GM12878 (cell line): ENCODE measurements around the gene KLHL36. TPM values are rescaled to one million over a fixed set of nuclear protein-coding genes. Genes with fewer than 3 reads are reported as not detected.

ENCODE experiments used
- ATAC-seq: fragments of 200-7000 bp; cut with Tn5 transposase; 3 replicates; pipeline ENCODE4 v1.9.1; 2020; ENCODE audit warnings: mild to moderate bottlenecking, moderate library complexity
- BruUV-seq: library from RNA; stranded (reverse); fragments of 400-500 nt; replicated peaks from 2 replicates; lab custom pipeline; 2021; lab: Mats Ljungman, UMichigan
- CTCF ChIA-PET: fragments of 300-600 bp; sonication (Branson Sonifier 250); formaldehyde crosslinking; extraction: SDS; loops from one replicate; lab custom pipeline; 2021; ENCODE audit warnings: inconsistent platforms; lab: Yijun Ruan, JAX
- POLR2A ChIA-PET: fragments of 350-600 bp; formaldehyde crosslinking; extraction: SDS; loops from one replicate; lab custom pipeline; 2021; ENCODE audit warnings: inconsistent platforms; lab: Charles Lee
- RAD21 ChIA-PET: fragments of 300-600 bp; sonication (Branson Sonifier 250); formaldehyde crosslinking; loops from one replicate; lab custom pipeline; 2023; ENCODE audit warnings: antibody characterized with exemption; ENCODE audit not compliant: unreplicated experiment; lab: Charles Lee
- SMC1A ChIA-PET: fragments of 300-600 bp; sonication (Branson Sonifier 250); formaldehyde crosslinking; loops from one replicate; lab custom pipeline; 2023; ENCODE audit not compliant: unreplicated experiment, uncharacterized antibody; lab: Charles Lee
- DNase-seq: peaks from one replicate; pipeline ENCODE4 v3.0.0-alpha.2; 2011; ENCODE audit warnings: low read depth, low spot score
- FAIRE-seq: peaks from 3 replicates; lab custom pipeline; 2011; peaks lifted over from hg19 to GRCh38; lab: Jason Lieb, UNC
- H2AFZ ChIP-seq: 2 replicates; pipeline ENCODE4 v1.6.0; 2011; ENCODE audit warnings: low read depth, low read length, control low read depth; ENCODE audit not compliant: control insufficient read depth
- H3K27ac ChIP-seq: 2 replicates; pipeline ENCODE4 v1.5.1; 2011; ENCODE audit warnings: control low read depth; ENCODE audit not compliant: control insufficient read depth, insufficient read depth
- H3K27me3 ChIP-seq, 2 experiments: replicated peaks in 1 of 2; 2 replicates each; pipeline versions ENCODE4 v1.6.0 to v1.6.1; 2011; ENCODE audit warnings: low read length in 1 of 2; ENCODE audit not compliant: control insufficient read depth in 2 of 2, insufficient read depth in 2 of 2
- H3K36me3 ChIP-seq, 2 experiments: 2 replicates each; pipeline ENCODE4 v1.5.1; 2011; ENCODE audit warnings: low read length in 1 of 2; ENCODE audit not compliant: control insufficient read depth in 2 of 2, insufficient read depth in 2 of 2
- H3K4me1 ChIP-seq: 2 replicates; pipeline ENCODE4 v1.6.1; 2011; ENCODE audit warnings: mild to moderate bottlenecking, low read length, moderate library complexity, mixed read lengths; ENCODE audit not compliant: control insufficient read depth, insufficient read depth
- H3K4me2 ChIP-seq: 2 replicates; pipeline ENCODE4 v1.6.0; 2011; ENCODE audit warnings: control low read depth; ENCODE audit not compliant: control insufficient read depth, insufficient read depth
- H3K4me3 ChIP-seq: fragments of 200-600 bp; sonication (generic); 2 replicates; pipeline ENCODE4 v1.5.1; 2016
- H3K79me2 ChIP-seq: 2 replicates; pipeline ENCODE4 v1.6.0; 2011; ENCODE audit warnings: low read length; ENCODE audit not compliant: control insufficient read depth, insufficient read depth
- H3K9ac ChIP-seq: 2 replicates; pipeline ENCODE4 v1.8.0; 2011; ENCODE audit warnings: low read length, control low read depth, mixed read lengths; ENCODE audit not compliant: control insufficient read depth, insufficient read depth
- H3K9me3 ChIP-seq: replicated peaks from 3 replicates; pipeline ENCODE4 v1.5.1; 2011; ENCODE audit warnings: mild to moderate bottlenecking, low read length; ENCODE audit not compliant: control insufficient read depth, insufficient read depth
- H4K20me1 ChIP-seq: 2 replicates; pipeline ENCODE4 v1.6.0; 2011; ENCODE audit not compliant: control insufficient read depth, insufficient read depth
- CUX1 ChIP-seq: IDR thresholded peaks from 2 replicates; pipeline ENCODE4 v1.6.1; 2012; ENCODE audit warnings: improper control_type of control experiment, low read depth, low read length; ENCODE audit not compliant: insufficient replicate concordance
- EZH2 ChIP-seq: IDR thresholded peaks from 2 replicates; pipeline ENCODE4 v1.6.1; 2012; ENCODE audit warnings: low read depth, mild to moderate bottlenecking, control low read depth, inconsistent platforms, low read length, borderline replicate concordance; ENCODE audit not compliant: control insufficient read depth
- JUND ChIP-seq: IDR thresholded peaks from 2 replicates; pipeline ENCODE4 v1.6.1; 2012; ENCODE audit warnings: low read depth, mild to moderate bottlenecking, low read length, improper control_type of control experiment, moderate library complexity
- NR2F1 ChIP-seq: fragments of 450-650 bp; conservative IDR thresholded peaks from 2 replicates; pipeline ENCODE4 v1.6.1; 2017; ENCODE audit warnings: mild to moderate bottlenecking
- POLR2AphosphoS5 ChIP-seq: IDR thresholded peaks from 2 replicates; pipeline ENCODE4 v1.6.1; 2011; ENCODE audit warnings: mild to moderate bottlenecking, low read length, inconsistent platforms
- SP1 ChIP-seq: IDR thresholded peaks from one replicate; pipeline ENCODE4 v1.6.1; 2011; ENCODE audit warnings: low read depth, low read length
- STAT1 ChIP-seq: fragments of 450-650 bp; conservative IDR thresholded peaks from 2 replicates; pipeline ENCODE4 v1.6.1; 2014; ENCODE audit warnings: antibody characterized with exemption, mild to moderate bottlenecking
- WGBS: methylation state at CpG from one replicate; pipeline ENCODE4 v1.1.6; 2016; ENCODE audit warnings: low lambda C conversion rate; ENCODE audit not compliant: insufficient replicate concordance, insufficient coverage; ENCODE audit errors: missing lambda C conversion rate; 5-methylcytosine and 5-hydroxymethylcytosine counted together
- in situ Hi-C: fragments of 300-500 bp; cut with MboI; formaldehyde crosslinking; loops from 9 replicates; pipeline ENCODE4 v1.14.3; 2018; ENCODE audit warnings: mixed read lengths
- intact Hi-C: fragments of 100-400 bp; cut with micrococcal nuclease; formaldehyde crosslinking; loops from one replicate; pipeline ENCODE4 v1.14.2; 2022; ENCODE audit not compliant: unreplicated experiment
- polyA plus RNA-seq, 11 experiments: library from polyadenylated mRNA; depleted of rRNA in 4 of 11; unstranded in 6 of 11; stranded (reverse) in 5 of 11; fragments of >200 nt; fragmentation: Nextera tagmentation in 4 of 11; fragmentation: Illumina TruSeq in 1 of 11; extraction: Ambion mirVana in 4 of 11; extraction: Trizol in 1 of 11; gene quantifications; 1 replicate in 1 of 11; 2 replicates in 10 of 11; pipeline versions ENCODE4 v1.2.1 to v1.2.3, GENCODE V29; 2011 to 2016; ENCODE audit warnings: inconsistent platforms in 2 of 11, missing spikeins in 2 of 11, low read depth in 1 of 11
- total RNA-seq, 4 experiments: library from RNA; depleted of rRNA in 3 of 4; stranded (reverse); fragments of >200 nt in 3 of 4; fragmentation: Illumina TruSeq in 1 of 4; extraction: Trizol in 1 of 4; gene quantifications; 2 replicates each; pipeline versions ENCODE4 v1.2.1 to v1.2.3, GENCODE V29; 2013 to 2021

KLHL36 gene
- total and polyA plus RNA-seq, 10 of the 15 experiments (the other 5 are each of a cell fraction or from before 2014, with no cell fraction given), result 2.6 to 45.3 (median 16.8) TPM

GRCh38 chr16:84649511-84649861, 1.2 kb downstream of the KLHL36 start (continued):
- TF ChIP-seq CUX1 (no peak), SP1 (no peak), STAT1 (no peak)

- peaks cover 0 to 12% of the 10 kb centered on the region in 2 experiments; a peak in 3 of 4 replicates for H3K36me3 ChIP-seq
- RAD21 ChIA-PET, result interaction anchor here (1.4 kb wide), 1 partner anchor 13 kb away, joined by 6 read pairs; no protein-coding TSS in a partner anchor
- TSS peak; percentile 55 for BruUV-seq
- intact Hi-C loops, result no loop called here
- 96% methylated on average over 20 of the region's 20 CpGs for WGBS
- H3K4me2 ChIP-seq, result peak overlapping the region; percentile 31
- no peak overlapping the region for H3K9ac ChIP-seq
- no peaks in the 10 kb centered on the region for H3K27me3 ChIP-seq
- no peaks in the 10 kb centered on the region for H4K20me1 ChIP-seq
- FAIRE-seq (no peak), ATAC-seq (no peak), DNase-seq (no peak)
- no peak overlapping the region for H2AFZ ChIP-seq
- CTCF ChIA-PET, result interaction anchor here (0.8 to 3.5 kb wide), 3 partner anchors 22 to 88 kb away, joined by 3 to 15 read pairs (median 5); no protein-coding TSS in a partner anchor
- in situ Hi-C loops, result no loop called here
- SMC1A ChIA-PET, result interaction anchor here (0.8 to 1.3 kb wide), 4 partner anchors 9 to 88 kb away, joined by 3 to 4 read pairs (median 4); no protein-coding TSS in a partner anchor
- peaks cover 8% of the 10 kb centered on the region for H3K4me1 ChIP-seq
- POLR2A ChIA-PET, result interaction anchor here (0.7 to 1.2 kb wide), 3 partner anchors 16 to 67 kb away, joined by 3 to 4 read pairs (median 4); no protein-coding TSS in a partner anchor
- H3K79me2 ChIP-seq, result peaks cover 17% of the 10 kb centered on the region
- H3K27ac ChIP-seq, result no peak overlapping the region
- no peak for TF ChIP-seq NR2F1
- peak; percentile 44 for TF ChIP-seq POLR2AphosphoS5
- TF ChIP-seq JUND, result no peak
- TF ChIP-seq EZH2, result no peak
- H3K4me3 ChIP-seq, result peak overlapping the region; percentile 81; the same call in 1 of the 2 replicates
- no peaks in the 10 kb centered on the region for H3K9me3 ChIP-seq
Measured at GRCh38 chr16:84650062-84650991, 2.0 kb downstream of the KLHL36 start.
